HepG2 (cell line): Measurements from ENCODE around the gene CTNNA2. TPM values are rescaled to one million over a fixed set of nuclear protein-coding genes. Genes with fewer than 3 reads are reported as not detected.

Experiments
- ATAC-seq: fragments of 200-7000 bp; cut with Tn5 transposase; 3 replicates; pipeline ENCODE4 v1.9.1; 2020; ENCODE audit warnings: mild to moderate bottlenecking, moderate library complexity
- BruUV-seq: library from RNA; stranded (reverse); fragments of 400-500 nt; replicated peaks from 2 replicates; lab custom pipeline; 2021; lab: Mats Ljungman, UMichigan
- CTCF ChIA-PET: fragments of 300-600 bp; formaldehyde crosslinking; extraction: SDS; loops from one replicate; lab custom pipeline; 2021; ENCODE audit warnings: low total read pairs, inconsistent platforms, low intra/inter-chr PET ratio; lab: Yijun Ruan, JAX
- POLR2A ChIA-PET: fragments of 350-600 bp; sonication (Branson Sonifier 250); formaldehyde crosslinking; loops from one replicate; lab custom pipeline; 2020; ENCODE audit warnings: antibody characterized with exemption, inconsistent platforms; lab: Yijun Ruan, JAX
- DNase-seq: peaks from one replicate; pipeline ENCODE4 v3.0.0-alpha.2; 2015; ENCODE audit warnings: low spot score
- FAIRE-seq: peaks from 3 replicates; lab custom pipeline; 2011; peaks lifted over from hg19 to GRCh38; lab: Jason Lieb, UNC
- H2AFZ ChIP-seq: one replicate; pipeline ENCODE4 v1.6.1; 2011; ENCODE audit warnings: low read length, inconsistent platforms
- H3K27ac ChIP-seq: fragments of 300-600 bp; 3 replicates; pipeline ENCODE4 v1.8.0; 2011; ENCODE audit warnings: mixed run types, mild to moderate bottlenecking, mixed read lengths, low read length, inconsistent platforms; ENCODE audit not compliant: insufficient read depth; ENCODE audit errors: extremely low read length
- H3K27me3 ChIP-seq, 2 experiments: fragments of 200-600 bp in 1 of 2; 2 replicates in 1 of 2; 3 replicates in 1 of 2; pipeline versions ENCODE4 v1.6.0 to v1.8.0; 2011; ENCODE audit warnings: low read length in 2 of 2, mild to moderate bottlenecking in 2 of 2, moderate library complexity in 2 of 2, inconsistent platforms in 1 of 2; ENCODE audit not compliant: insufficient read depth in 2 of 2, control insufficient read depth in 1 of 2
- H3K36me3 ChIP-seq, 2 experiments: fragments of 200-600 bp in 1 of 2; replicated peaks in 1 of 2; 2 replicates in 1 of 2; 3 replicates in 1 of 2; pipeline versions ENCODE4 v1.5.1 to v1.8.0; 2011; ENCODE audit warnings: low read length in 2 of 2, inconsistent platforms in 1 of 2; ENCODE audit not compliant: insufficient read depth in 2 of 2, control insufficient read depth in 1 of 2
- H3K4me1 ChIP-seq: 2 replicates; pipeline ENCODE4 v1.5.1; 2012; ENCODE audit warnings: low read length, inconsistent platforms; ENCODE audit not compliant: insufficient read depth
- H3K4me2 ChIP-seq: 2 replicates; pipeline ENCODE4 v1.6.0; 2011; ENCODE audit warnings: low read depth, low read length, inconsistent platforms
- H3K4me3 ChIP-seq, 3 experiments: fragments of 200-600 bp in 1 of 3; sonication (generic), shearing (Covaris generic) in 1 of 3; replicated peaks in 1 of 3; 2 replicates each; pipeline ENCODE4 v1.5.1; 2011 to 2016; ENCODE audit warnings: low read length in 3 of 3, inconsistent platforms in 2 of 3, low read depth in 2 of 3, mild to moderate bottlenecking in 2 of 3, control low read depth in 1 of 3, mixed read lengths in 1 of 3; ENCODE audit not compliant: insufficient read depth in 1 of 3
- H3K79me2 ChIP-seq: one replicate; pipeline ENCODE4 v1.6.1; 2011; ENCODE audit warnings: low read length, inconsistent platforms; ENCODE audit not compliant: insufficient read depth
- H3K9ac ChIP-seq: 2 replicates; pipeline ENCODE4 v1.6.0; 2011; ENCODE audit warnings: mild to moderate bottlenecking, low read depth, low read length, inconsistent platforms; ENCODE audit not compliant: insufficient read depth
- H3K9me3 ChIP-seq: 2 replicates; pipeline ENCODE4 v1.5.1; 2012; ENCODE audit warnings: mild to moderate bottlenecking, low read length
- H4K20me1 ChIP-seq: 2 replicates; pipeline ENCODE4 v1.6.0; 2011; ENCODE audit warnings: inconsistent platforms, mild to moderate bottlenecking, low read length, moderate library complexity; ENCODE audit not compliant: insufficient read depth
- DPF2 ChIP-seq: sonication (generic); formaldehyde crosslinking; IDR thresholded peaks from 2 replicates; pipeline ENCODE4 v1.4.0; 2020; ENCODE audit warnings: mild to moderate bottlenecking, low read depth, missing genetic modification reagents, borderline replicate concordance
- E2F2 ChIP-seq: sonication (generic); formaldehyde crosslinking; IDR thresholded peaks from 2 replicates; pipeline ENCODE4 v1.4.0; 2020; ENCODE audit warnings: missing genetic modification reagents, borderline replicate concordance
- GRHL1 ChIP-seq: sonication (generic); formaldehyde crosslinking; conservative IDR thresholded peaks from 2 replicates; pipeline ENCODE4 v1.8.0; 2022; ENCODE audit warnings: missing genetic modification reagents
- IKZF5 ChIP-seq: IDR thresholded peaks from 2 replicates; pipeline ENCODE4 v1.6.1; 2018; ENCODE audit warnings: missing genetic modification reagents, mild to moderate bottlenecking, missing compliant biosample characterization
- LCORL ChIP-seq, 2 experiments: fragments of 450-650 bp in 1 of 2; sonication (generic) in 1 of 2; formaldehyde crosslinking in 1 of 2; IDR thresholded peaks; 2 replicates each; pipeline versions ENCODE4 v1.5.0 to v1.6.1; 2017 to 2020; ENCODE audit warnings: antibody characterized with exemption in 1 of 2, missing genetic modification reagents in 1 of 2
- MXD4 ChIP-seq: IDR thresholded peaks from 2 replicates; pipeline ENCODE4 v1.6.1; 2016; ENCODE audit warnings: mild to moderate bottlenecking, missing biosample characterization, missing genetic modification reagents
- SAFB2 ChIP-seq: sonication (generic); formaldehyde crosslinking; IDR thresholded peaks from 2 replicates; pipeline ENCODE4 v1.5.1; 2020; ENCODE audit warnings: missing genetic modification reagents, low read depth, mild to moderate bottlenecking, borderline replicate concordance
- SNRNP70 ChIP-seq: fragments of 200-400 bp; formaldehyde crosslinking; IDR thresholded peaks from 2 replicates; pipeline ENCODE4 v1.6.1; 2017; ENCODE audit warnings: mild to moderate bottlenecking, low read depth, low read length, moderate library complexity
- SOX13 ChIP-seq, 3 experiments: fragments of 450-650 bp in 1 of 3; sonication (generic) in 1 of 3; formaldehyde crosslinking in 1 of 3; IDR thresholded peaks in 2 of 3; conservative IDR thresholded peaks in 1 of 3; 2 replicates each; pipeline versions ENCODE4 v1.5.0 to v1.6.1; 2016 to 2020; ENCODE audit warnings: antibody characterized with exemption in 1 of 3, mild to moderate bottlenecking in 1 of 3, missing compliant biosample characterization in 1 of 3, missing genetic modification reagents in 1 of 3, moderate library complexity in 1 of 3
- U2AF1 ChIP-seq: fragments of 200-400 bp; formaldehyde crosslinking; optimal IDR thresholded peaks from 2 replicates; pipeline ENCODE3; 2017; ENCODE audit warnings: mild to moderate bottlenecking, low read depth, low read length
- ZBTB7A ChIP-seq: sonication (generic); formaldehyde crosslinking; IDR thresholded peaks from 2 replicates; pipeline ENCODE4 v1.8.0; 2022; ENCODE audit warnings: mild to moderate bottlenecking, missing genetic modification reagents
- ZNF17 ChIP-seq: sonication (generic); formaldehyde crosslinking; IDR thresholded peaks from 2 replicates; pipeline ENCODE4 v1.5.0; 2020; ENCODE audit warnings: mild to moderate bottlenecking, missing genetic modification reagents
- ZNF382 ChIP-seq: sonication (generic); formaldehyde crosslinking; IDR thresholded peaks from 2 replicates; pipeline ENCODE4 v1.5.0; 2020; ENCODE audit warnings: missing genetic modification reagents, mild to moderate bottlenecking, borderline replicate concordance
- ZNF550 ChIP-seq: sonication (generic); formaldehyde crosslinking; IDR thresholded peaks from 2 replicates; pipeline ENCODE4 v1.4.0; 2020; ENCODE audit warnings: mild to moderate bottlenecking, missing genetic modification reagents, borderline replicate concordance
- ZNF782 ChIP-seq: sonication (generic); formaldehyde crosslinking; IDR thresholded peaks from 2 replicates; pipeline ENCODE4 v1.4.0; 2020; ENCODE audit warnings: missing genetic modification reagents, mild to moderate bottlenecking, borderline replicate concordance
- WGBS: methylation state at CpG from one replicate; pipeline ENCODE4 v1.1.6; 2017; ENCODE audit warnings: low lambda C conversion rate; 5-methylcytosine and 5-hydroxymethylcytosine counted together
- in situ Hi-C: cut with HindIII; loops from 2 replicates; pipeline ENCODE4 v1.10.0; 2017; ENCODE audit warnings: low pct_unique_long_range_greater_than_20kb; ENCODE audit not compliant: extremely low pct_ligation_motif_present
- intact Hi-C: fragments of 100-400 bp; cut with micrococcal nuclease; formaldehyde crosslinking; loops from one replicate; pipeline ENCODE4 v1.10.0; 2022; ENCODE audit not compliant: unreplicated experiment
- polyA plus RNA-seq, 8 experiments: library from polyadenylated mRNA; depleted of rRNA in 3 of 8; stranded (reverse) in 7 of 8; unstranded in 1 of 8; fragments of >200 nt; fragmentation: Illumina TruSeq in 4 of 8; extraction: Trizol in 4 of 8; gene quantifications; 2 replicates each; pipeline versions ENCODE4 v1.2.1 to v1.2.3, GENCODE V29; 2011 to 2016; ENCODE audit warnings: low read depth in 4 of 8, missing spikeins in 1 of 8, mixed read lengths in 1 of 8; ENCODE audit not compliant: insufficient read depth in 1 of 8
- total RNA-seq, 5 experiments: library from RNA; depleted of rRNA; stranded (reverse); fragments of >200 nt; fragmentation: Illumina TruSeq; extraction: Trizol; gene quantifications; 2 replicates each; pipeline ENCODE4 v1.2.3, GENCODE V29; 2016; ENCODE audit warnings: low read depth in 1 of 5
- TF ChIP-seq, protein P1 (sequence below): sonication (generic); formaldehyde crosslinking; IDR thresholded peaks from 2 replicates; pipeline ENCODE4 v1.8.1; 2023; ENCODE audit warnings: mild to moderate bottlenecking, moderate library complexity, missing genetic modification reagents

Gene CTNNA2
- total and polyA plus RNA-seq, 2 of the 13 experiments (the other 11 are each of a cell fraction or from before 2014, with no cell fraction given) = not detected

DNA sequence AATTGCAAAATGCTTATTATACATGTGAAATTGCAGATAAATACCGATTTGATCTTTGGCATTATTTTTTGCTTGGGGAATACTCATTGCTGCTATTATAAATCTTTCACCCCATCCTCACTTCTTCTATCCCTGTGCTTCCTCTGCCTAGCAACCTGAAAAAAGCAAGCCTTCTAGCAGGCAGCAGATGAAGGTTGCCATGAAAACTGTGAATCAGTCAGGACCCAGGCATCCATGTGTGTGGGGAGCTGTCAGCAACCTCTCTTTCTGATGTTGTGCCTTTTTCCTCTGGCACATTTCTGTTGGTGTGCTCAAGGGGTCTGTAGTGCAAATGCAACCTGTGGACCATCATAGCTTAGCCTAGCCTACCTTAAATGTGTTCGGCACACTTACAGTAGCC, 427.5 kb downstream of the CTNNA2 start:
- POLR2A ChIA-PET = no interaction called here
- no peak for FAIRE-seq
- no peak overlapping the region for H3K4me3 ChIP-seq
- H4K20me1 ChIP-seq = no peaks in the 10 kb centered on the region
- ATAC-seq = no peak
- peaks cover 4% of the 10 kb centered on the region; the same call in 1 of the 2 replicates for H3K4me1 ChIP-seq
- no peak overlapping the region for H3K4me2 ChIP-seq
- WGBS = 46% methylated on average over 2 of the region's 2 CpGs
- H3K27ac ChIP-seq = no peak overlapping the region
- in situ Hi-C loops (no loop called here), intact Hi-C loops (no loop called here)
- H3K9ac ChIP-seq = no peak overlapping the region
- no peaks in the 10 kb centered on the region for H3K36me3 ChIP-seq
- H3K9me3 ChIP-seq = no peaks in the 10 kb centered on the region
- no peaks in the 10 kb centered on the region for H3K79me2 ChIP-seq
- DNase-seq = no peak
- no peak overlapping the region for H2AFZ ChIP-seq
- no TSS peak for BruUV-seq
- CTCF ChIA-PET = no interaction called here
- H3K27me3 ChIP-seq = no peaks in the 10 kb centered on the region
- TF ChIP-seq U2AF1 = no peak
- no peak for TF ChIP-seq IKZF5 (CRISPR knock-in tag)
- TF ChIP-seq MXD4 (CRISPR knock-in tag) = no peak
- no peak for TF ChIP-seq ZBTB7A (CRISPR knock-in tag)
- no peak for TF ChIP-seq E2F2
- TF ChIP-seq LCORL (IDR thresholded peaks at IDR 0.05) = no peak
- TF ChIP-seq LCORL (CRISPR knock-in tag; IDR thresholded peaks at IDR 0.05) = no peak
- TF ChIP-seq ZNF782 (CRISPR knock-in tag) = no peak
- TF ChIP-seq ZNF17 (CRISPR knock-in tag) = no peak
- no peak for TF ChIP-seq GRHL1
- TF ChIP-seq, protein P1, sequence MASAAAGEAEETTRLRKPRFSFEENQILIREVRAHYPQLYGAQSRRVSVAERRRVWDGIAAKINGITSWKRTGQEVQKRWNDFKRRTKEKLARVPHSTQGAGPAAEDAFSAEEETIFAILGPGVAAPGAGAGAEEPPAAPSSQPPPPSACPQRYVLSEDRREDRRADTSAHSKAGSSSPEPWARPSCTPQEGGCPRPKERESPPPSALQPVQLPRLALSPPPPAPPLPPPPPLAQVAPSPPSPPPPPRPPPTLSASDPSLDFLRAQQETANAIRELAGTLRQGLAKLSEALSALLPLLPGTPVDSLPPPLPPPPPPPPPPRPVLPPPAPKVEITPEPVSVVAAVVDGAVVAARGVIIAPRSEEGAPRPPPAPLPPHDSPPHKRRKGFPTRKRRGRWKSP = no peak
- no peak for TF ChIP-seq SAFB2 (CRISPR knock-in tag)
- no peak for TF ChIP-seq ZNF550 (CRISPR knock-in tag)
- TF ChIP-seq SOX13 (IDR thresholded peaks at IDR 0.05) = no peak
- TF ChIP-seq SOX13 (CRISPR knock-in tag; conservative IDR thresholded peaks at IDR 0.05 in 1 of 2, IDR thresholded peaks at IDR 0.05 in 1 of 2) = no peak
- no peak for TF ChIP-seq DPF2
- no peak for TF ChIP-seq ZNF382 (CRISPR knock-in tag)
- TF ChIP-seq SNRNP70 = no peak
